Calu3 (cell line): ENCODE data around the gene SHISA7. TPM values are rescaled to one million over a fixed set of nuclear protein-coding genes. Genes with fewer than 3 reads are reported as not detected.

Experiments used
- BruUV-seq: library from RNA; stranded (reverse); fragments of 400-500 nt; replicated peaks from 2 replicates; lab custom pipeline; 2021; lab: Mats Ljungman, UMichigan
- CTCF ChIA-PET: fragments of 300-600 bp; sonication (Branson Sonifier 250); formaldehyde crosslinking; loops from one replicate; lab custom pipeline; 2022; ENCODE audit warnings: antibody characterized with exemption; lab: Charles Lee
- DNase-seq: peaks from one replicate; pipeline ENCODE4 v3.0.0; 2022
- H3K27ac Mint-ChIP-seq: one replicate; pipeline ENCODE4 v1.8.0; 2022; ENCODE audit warnings: mixed read lengths; ENCODE audit not compliant: unreplicated experiment
- H3K27me3 Mint-ChIP-seq: one replicate; pipeline ENCODE4 v1.8.0; 2022; ENCODE audit warnings: mixed read lengths; ENCODE audit not compliant: unreplicated experiment
- H3K36me3 Mint-ChIP-seq: one replicate; pipeline ENCODE4 v1.8.0; 2022; ENCODE audit warnings: mild to moderate bottlenecking, moderate library complexity, mixed read lengths; ENCODE audit not compliant: insufficient read depth, unreplicated experiment
- H3K4me1 Mint-ChIP-seq: one replicate; pipeline ENCODE4 v1.8.0; 2022; ENCODE audit warnings: mild to moderate bottlenecking, low read depth, mixed read lengths; ENCODE audit not compliant: unreplicated experiment
- H3K4me3 Mint-ChIP-seq: one replicate; pipeline ENCODE4 v1.8.0; 2022; ENCODE audit warnings: mild to moderate bottlenecking, low read depth, moderate library complexity, mixed read lengths; ENCODE audit not compliant: unreplicated experiment
- H3K9me3 Mint-ChIP-seq: one replicate; pipeline ENCODE4 v1.8.0; 2022; ENCODE audit warnings: low read depth, mixed read lengths; ENCODE audit not compliant: unreplicated experiment
- intact Hi-C: fragments of 100-400 bp; cut with micrococcal nuclease; formaldehyde crosslinking; loops from one replicate; pipeline ENCODE4 v1.10.0; 2022; ENCODE audit not compliant: unreplicated experiment
- total RNA-seq: library from RNA; stranded (reverse); gene quantifications from 2 replicates; pipeline ENCODE4 v1.2.3, GENCODE V29; 2022
- TF ChIP-seq, protein P1 (sequence below): fragments of 200-600 bp; IDR thresholded peaks from one replicate; pipeline ENCODE4 v1.8.0; 2022; ENCODE audit warnings: antibody characterized with exemption; ENCODE audit not compliant: unreplicated experiment

Gene SHISA7
- total RNA-seq, 1 experiment from 2014 or later: not detected

DNA sequence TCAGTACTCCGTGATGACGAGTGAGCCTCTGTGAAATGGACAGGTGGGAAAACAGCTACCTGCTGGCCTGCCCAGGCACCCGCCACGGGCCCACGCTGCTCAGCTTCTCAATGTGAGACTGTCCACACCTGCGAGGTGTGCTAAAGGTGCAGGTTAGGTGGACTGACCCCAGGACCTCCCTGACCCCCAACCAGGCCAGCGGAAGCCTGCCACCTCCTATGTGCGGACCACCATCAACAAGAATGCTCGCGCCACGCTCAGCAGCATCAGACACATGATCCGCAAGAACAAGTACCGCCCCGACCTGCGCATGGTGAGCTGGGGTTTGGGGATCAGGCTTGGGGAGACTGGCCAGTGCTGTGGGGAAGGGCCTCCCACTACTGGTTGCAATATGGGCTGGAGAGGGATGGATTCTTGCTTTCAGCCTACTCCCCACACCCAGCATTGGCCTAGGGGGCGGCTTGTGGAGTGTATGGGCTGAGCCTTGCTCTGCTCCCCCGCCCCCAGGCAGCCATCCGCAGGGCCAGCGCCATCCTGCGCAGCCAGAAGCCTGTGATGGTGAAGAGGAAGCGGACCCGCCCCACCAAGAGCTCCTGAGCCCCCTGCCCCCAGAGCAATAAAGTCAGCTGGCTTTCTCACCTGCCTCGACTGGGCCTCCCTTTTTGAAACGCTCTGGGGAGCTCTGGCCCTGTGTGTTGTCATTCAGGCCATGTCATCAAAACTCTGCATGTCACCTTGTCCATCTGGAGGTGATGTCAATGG lies 55.2 kb downstream of the SHISA7 start:
- TF ChIP-seq, protein P1, sequence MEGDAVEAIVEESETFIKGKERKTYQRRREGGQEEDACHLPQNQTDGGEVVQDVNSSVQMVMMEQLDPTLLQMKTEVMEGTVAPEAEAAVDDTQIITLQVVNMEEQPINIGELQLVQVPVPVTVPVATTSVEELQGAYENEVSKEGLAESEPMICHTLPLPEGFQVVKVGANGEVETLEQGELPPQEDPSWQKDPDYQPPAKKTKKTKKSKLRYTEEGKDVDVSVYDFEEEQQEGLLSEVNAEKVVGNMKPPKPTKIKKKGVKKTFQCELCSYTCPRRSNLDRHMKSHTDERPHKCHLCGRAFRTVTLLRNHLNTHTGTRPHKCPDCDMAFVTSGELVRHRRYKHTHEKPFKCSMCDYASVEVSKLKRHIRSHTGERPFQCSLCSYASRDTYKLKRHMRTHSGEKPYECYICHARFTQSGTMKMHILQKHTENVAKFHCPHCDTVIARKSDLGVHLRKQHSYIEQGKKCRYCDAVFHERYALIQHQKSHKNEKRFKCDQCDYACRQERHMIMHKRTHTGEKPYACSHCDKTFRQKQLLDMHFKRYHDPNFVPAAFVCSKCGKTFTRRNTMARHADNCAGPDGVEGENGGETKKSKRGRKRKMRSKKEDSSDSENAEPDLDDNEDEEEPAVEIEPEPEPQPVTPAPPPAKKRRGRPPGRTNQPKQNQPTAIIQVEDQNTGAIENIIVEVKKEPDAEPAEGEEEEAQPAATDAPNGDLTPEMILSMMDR: no peak
- Mint-ChIP-seq H3K27ac (peak overlapping the region; percentile 42), H3K4me3 (peak overlapping the region; percentile 91), H3K4me1 (peaks cover 31% of the 10 kb centered on the region), H3K36me3 (peaks cover 95% of the 10 kb centered on the region), H3K27me3 (no peaks in the 10 kb centered on the region), H3K9me3 (no peaks in the 10 kb centered on the region)
- intact Hi-C loops: loop anchor here (10.0 kb wide), 2 partner anchors 243 to 247 kb away; partner anchors contain the start of gene TNNT1
- DNase-seq: no peak
- CTCF ChIA-PET: no interaction called here
- BruUV-seq: no TSS peak

DNA sequence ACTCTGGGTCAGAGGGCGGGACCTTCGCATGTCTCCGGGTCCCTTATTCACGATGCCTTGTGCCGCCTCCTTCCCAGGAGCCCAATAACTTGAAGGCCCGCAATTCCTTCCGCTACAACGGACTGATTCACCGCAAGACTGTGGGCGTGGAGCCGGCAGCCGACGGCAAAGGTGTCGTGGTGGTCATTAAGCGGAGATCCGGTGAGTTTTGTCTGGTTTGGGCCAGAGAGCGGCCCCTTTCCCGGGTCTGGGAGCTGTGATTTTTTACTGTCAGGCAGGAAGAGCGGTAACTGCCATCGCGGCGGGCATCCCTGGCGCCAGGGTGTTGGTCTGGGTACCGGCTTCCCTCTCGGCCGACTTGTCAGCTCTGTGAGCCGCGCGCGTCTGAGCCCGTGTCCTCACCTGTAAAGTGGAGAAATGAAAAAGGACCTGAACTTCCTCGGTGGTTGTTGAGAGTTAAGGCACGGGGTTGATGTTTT lies 56.6 kb downstream of the SHISA7 start:
- no TSS peak for BruUV-seq
- Mint-ChIP-seq H3K9me3 (no peaks in the 10 kb centered on the region), H3K4me3 (peak overlapping the region; percentile 91), H3K36me3 (peaks cover 95% of the 10 kb centered on the region), H3K4me1 (peaks cover 45% of the 10 kb centered on the region), H3K27me3 (no peaks in the 10 kb centered on the region), H3K27ac (peak overlapping the region; percentile 97)
- CTCF ChIA-PET: no interaction called here
- TF ChIP-seq, protein P1: no peak
- no peak for DNase-seq
- intact Hi-C loops: loop anchor here (10.0 kb wide), 2 partner anchors 242 to 248 kb away; partner anchors contain the start of gene TNNT1

DNA sequence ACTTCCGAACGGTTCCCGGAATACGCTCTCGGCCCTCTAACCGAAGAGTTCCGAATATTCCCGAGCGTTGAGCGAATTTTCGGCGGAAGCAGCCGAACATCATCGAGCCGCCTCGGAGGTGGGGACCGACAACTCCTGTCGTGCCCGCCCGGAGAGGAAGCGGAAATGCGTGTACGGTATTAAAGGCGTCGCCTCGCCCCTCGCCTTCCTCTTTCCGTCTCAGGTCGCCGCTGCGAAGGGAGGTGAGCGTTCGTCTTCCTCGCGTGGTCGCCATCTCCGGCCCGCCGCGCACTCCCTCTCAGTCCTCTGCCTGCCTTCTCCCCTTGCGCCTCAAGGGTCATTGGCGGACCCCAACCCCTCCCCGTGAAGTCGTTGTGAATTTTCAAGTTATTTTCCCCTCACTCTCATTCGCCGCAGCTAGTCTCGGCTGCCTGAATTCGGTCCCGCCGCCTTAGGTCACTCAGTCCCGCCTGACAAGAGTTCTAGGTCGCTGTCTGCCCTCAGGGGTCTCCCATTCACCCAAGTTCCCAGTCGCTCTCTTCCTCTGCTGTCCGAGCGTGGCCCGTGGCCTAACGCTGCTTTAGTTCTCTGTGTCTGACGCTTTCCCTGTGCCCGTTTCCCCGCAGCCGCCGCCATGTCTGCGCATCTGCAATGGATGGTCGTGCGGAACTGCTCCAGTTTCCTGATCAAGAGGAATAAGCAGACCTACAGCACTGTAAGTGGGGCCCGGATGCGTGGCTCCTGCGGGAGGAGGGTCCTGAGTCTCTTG lies 57.2 kb downstream of the SHISA7 start, which contains the start of gene RPL28:
RPL28 (plus strand) TSS at position 209 of the 769 bp plus-strand sequence; CDS start at position 635, 426 bp downstream.
- no peaks in the 10 kb centered on the region for H3K27me3 Mint-ChIP-seq
- H3K36me3 Mint-ChIP-seq: peaks cover 92% of the 10 kb centered on the region
- peak within 1 kb of the TSS; percentile 91 for H3K4me3 Mint-ChIP-seq
- intact Hi-C loops: loop anchor here (10.0 kb wide), 2 partner anchors 241 to 249 kb away; partner anchors contain the start of gene TNNT1
- TF ChIP-seq, protein P1: no peak
- TSS peak; percentile 71 for BruUV-seq
- peaks cover 49% of the 10 kb centered on the region for H3K4me1 Mint-ChIP-seq
- H3K27ac Mint-ChIP-seq: peak within 1 kb of the TSS; percentile 97
- DNase-seq: peak; percentile 99
- CTCF ChIA-PET: no interaction called here
- no peaks in the 10 kb centered on the region for H3K9me3 Mint-ChIP-seq
